A673 (cell line): ENCODE results near the gene ZNF362. TPM values are rescaled to one million over a fixed set of nuclear protein-coding genes. Genes with fewer than 3 reads are reported as not detected.

Experiments used
- BruUV-seq: library from RNA; stranded (reverse); fragments of 400-500 nt; replicated peaks from 2 replicates; lab custom pipeline; 2021; lab: Mats Ljungman, UMichigan
- CTCF ChIA-PET: fragments of 300-600 bp; sonication (Branson Sonifier 250); formaldehyde crosslinking; loops from one replicate; lab custom pipeline; 2022; ENCODE audit warnings: antibody characterized with exemption; lab: Charles Lee
- POLR2A ChIA-PET: fragments of 300-600 bp; sonication (Branson Sonifier 250); formaldehyde crosslinking; loops from one replicate; lab custom pipeline; 2022; ENCODE audit warnings: antibody characterized with exemption; ENCODE audit not compliant: low non-redundant PET; lab: Charles Lee
- DNase-seq: peaks from one replicate; pipeline ENCODE4 v3.0.0-alpha.2; 2015; ENCODE audit warnings: low spot score
- H3K27ac ChIP-seq: fragments of 200-600 bp; sonication (generic); 2 replicates; pipeline ENCODE4 v1.5.1; 2016; ENCODE audit warnings: mixed run types, low read depth, mild to moderate bottlenecking, mixed read lengths, antibody characterized with exemption, low read length; ENCODE audit not compliant: poor library complexity, severe bottlenecking
- H3K27me3 ChIP-seq: fragments of 200-600 bp; sonication (generic); replicated peaks from 2 replicates; pipeline ENCODE4 v1.6.1; 2017; ENCODE audit warnings: mixed run types, low read depth, mild to moderate bottlenecking, mixed read lengths, antibody characterized with exemption, low read length; ENCODE audit not compliant: insufficient read depth, poor library complexity
- H3K36me3 ChIP-seq: fragments of 200-600 bp; sonication (generic); 2 replicates; pipeline ENCODE4 v1.6.1; 2016; ENCODE audit warnings: mixed run types, mild to moderate bottlenecking, mixed read lengths, antibody characterized with exemption, low read length; ENCODE audit not compliant: insufficient read depth, poor library complexity, severe bottlenecking
- H3K4me1 ChIP-seq: fragments of 200-600 bp; sonication (generic); 2 replicates; pipeline ENCODE4 v1.6.1; 2017; ENCODE audit warnings: mixed run types, mild to moderate bottlenecking, mixed read lengths, antibody characterized with exemption, low read length; ENCODE audit not compliant: insufficient read depth, poor library complexity, severe bottlenecking
- H3K4me3 ChIP-seq: fragments of 200-600 bp; sonication (generic); 2 replicates; pipeline ENCODE4 v1.5.1; 2016; ENCODE audit warnings: low read depth, mixed run types, mild to moderate bottlenecking, mixed read lengths, low read length; ENCODE audit not compliant: poor library complexity, severe bottlenecking
- H3K9me3 ChIP-seq: fragments of 200-600 bp; sonication (generic); 2 replicates; pipeline ENCODE4 v1.6.1; 2016; ENCODE audit warnings: mixed run types, low read depth, mild to moderate bottlenecking, mixed read lengths, antibody characterized with exemption, low read length; ENCODE audit not compliant: poor library complexity, severe bottlenecking
- CTCF ChIP-seq: fragments of 300-800, 200-600 bp; sonication (generic); conservative IDR thresholded peaks from 2 replicates; pipeline ENCODE4 v1.5.1; 2017; ENCODE audit warnings: low read depth, mild to moderate bottlenecking, antibody characterized with exemption, low read length, moderate library complexity, mixed read lengths
- EZH2 ChIP-seq: fragments of 200-600 bp; sonication (generic); IDR thresholded peaks from 2 replicates; pipeline ENCODE4 v1.6.1; 2017; ENCODE audit warnings: borderline replicate concordance, low read depth, mild to moderate bottlenecking, mixed read lengths, antibody characterized with exemption, low read length; ENCODE audit not compliant: poor library complexity, severe bottlenecking
- intact Hi-C: fragments of 100-400 bp; cut with micrococcal nuclease; formaldehyde crosslinking; loops from one replicate; pipeline ENCODE4 v1.10.0; 2022; ENCODE audit not compliant: unreplicated experiment
- total RNA-seq: library from RNA; stranded (reverse); gene quantifications from 2 replicates; pipeline ENCODE4 v1.2.3, GENCODE V29; 2021

ZNF362 gene
- total RNA-seq, 1 experiment from 2014 or later: 40.1 TPM

- Histone ChIP-seq H3K27ac (no peak overlapping the region), H3K36me3 (peaks cover 15% of the 10 kb centered on the region), H3K4me1 (no peaks in the 10 kb centered on the region), H3K4me3 (no peak overlapping the region), H3K9me3 (no peaks in the 10 kb centered on the region), H3K27me3 (no peaks in the 10 kb centered on the region)
- no peak for DNase-seq
- ChIA-PET POLR2A (no interaction called here), CTCF (no interaction called here)
- TF ChIP-seq EZH2 (no peak), CTCF (no peak)
- intact Hi-C loops: no loop called here
- BruUV-seq: no TSS peak
Observed at GRCh38 chr1:33266766-33267165, 10.5 kb downstream of the ZNF362 start.

GRCh38 chr1:33267468-33268205, 11.3 kb downstream of the ZNF362 start:
- intact Hi-C loops: no loop called here
- no peak overlapping the region for H3K27ac ChIP-seq
- H3K36me3 ChIP-seq: peaks cover 14% of the 10 kb centered on the region
- ChIA-PET CTCF (no interaction called here), POLR2A (no interaction called here)
- H3K4me3 ChIP-seq: no peak overlapping the region
- no peaks in the 10 kb centered on the region for H3K4me1 ChIP-seq
- DNase-seq: no peak
- BruUV-seq: no TSS peak
- TF ChIP-seq EZH2: no peak
- TF ChIP-seq CTCF: no peak
- no peaks in the 10 kb centered on the region for H3K9me3 ChIP-seq
- H3K27me3 ChIP-seq: no peaks in the 10 kb centered on the region

- POLR2A ChIA-PET: no interaction called here
- Histone ChIP-seq H3K27me3 (no peaks in the 10 kb centered on the region), H3K4me3 (no peak overlapping the region), H3K36me3 (peaks cover 9% of the 10 kb centered on the region), H3K27ac (no peak overlapping the region), H3K9me3 (no peaks in the 10 kb centered on the region), H3K4me1 (no peaks in the 10 kb centered on the region)
- CTCF ChIA-PET: no interaction called here
- intact Hi-C loops: no loop called here
- no TSS peak for BruUV-seq
- DNase-seq: no peak
- TF ChIP-seq CTCF (no peak), EZH2 (no peak)
Observed at GRCh38 chr1:33268457-33268856, 12.2 kb downstream of the ZNF362 start.
